Measurements from ENCODE around the gene APMAP. TPM values are rescaled to one million over a fixed set of nuclear protein-coding genes. Genes with fewer than 3 reads are reported as not detected.

The APMAP gene
- total RNA-seq, 2 donors from 2014 or later, result 38.4 to 44.0 TPM

DNA sequence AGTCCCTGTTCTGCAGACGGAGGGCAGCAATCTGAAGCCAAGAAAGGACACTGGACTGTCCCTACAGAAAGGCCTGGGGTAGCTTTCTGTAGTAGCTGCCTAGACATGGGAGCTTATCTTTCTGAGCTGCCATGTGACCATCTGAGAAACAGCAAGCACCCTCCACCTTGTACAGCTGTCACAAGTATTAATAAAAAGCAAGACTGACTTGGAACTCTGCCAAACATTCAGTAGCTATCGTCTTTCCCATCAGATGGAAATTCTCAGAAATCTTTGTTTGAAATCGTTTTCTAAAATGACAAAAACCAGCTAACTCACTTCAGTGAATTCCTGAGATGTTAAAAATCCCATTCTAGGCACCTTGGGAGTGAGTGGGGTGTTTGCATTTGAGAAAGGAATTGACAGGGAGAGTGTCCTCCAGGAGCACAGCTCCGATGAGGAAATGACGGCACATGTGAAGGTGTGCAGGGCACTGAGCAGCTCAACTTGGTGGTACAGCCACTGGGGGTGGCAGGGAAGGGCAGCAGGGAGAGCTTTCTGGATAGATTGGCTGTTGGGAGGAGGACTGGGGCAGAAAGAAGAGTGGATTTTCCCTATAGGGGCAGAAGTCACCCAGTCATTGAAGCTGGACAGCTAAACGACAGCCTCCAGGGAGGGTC is 40.8 kb upstream of the APMAP start:
- H3K27me3 ChIP-seq (replicated peaks; ENCODE audit: insufficient read depth), result no peaks in the 10 kb centered on the region

DNA sequence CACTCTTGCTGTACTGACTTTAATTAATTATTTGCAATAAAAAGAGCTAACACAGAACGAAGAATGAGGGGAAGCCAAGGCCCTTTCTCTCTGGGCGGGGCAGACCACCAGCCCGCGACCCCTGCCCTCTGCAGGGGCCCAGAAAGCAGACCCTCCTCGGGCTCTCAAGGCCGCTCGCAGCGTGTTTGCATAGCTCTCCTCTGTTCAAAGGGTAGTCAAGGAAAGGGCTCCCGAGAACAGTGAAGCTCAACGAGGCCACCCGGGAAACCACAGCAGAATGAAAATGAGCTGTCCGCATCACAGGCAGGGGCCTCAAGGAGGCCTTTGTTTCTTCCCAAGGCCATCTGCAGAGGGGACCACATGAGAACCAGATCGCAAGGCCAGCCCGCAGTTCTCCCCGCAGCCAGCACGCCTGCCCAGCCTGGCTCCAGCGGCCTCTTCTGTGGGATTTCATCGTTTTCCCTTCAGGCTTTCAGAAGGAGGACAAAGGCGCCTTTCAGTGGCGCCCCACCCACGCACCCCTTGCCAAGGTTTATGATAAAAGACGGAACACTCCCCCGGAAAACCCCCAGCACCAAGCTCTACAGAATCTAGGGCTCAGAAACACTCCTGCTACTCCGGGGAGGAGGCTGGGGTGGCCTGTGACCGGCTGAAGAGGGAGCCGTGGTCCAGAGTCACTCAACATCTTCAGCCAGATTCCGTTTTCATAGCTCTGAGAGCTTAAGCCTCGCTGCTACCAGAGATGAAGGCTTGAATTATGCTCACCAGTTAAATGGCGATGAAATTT is 40.1 kb upstream of the APMAP start:
- Histone ChIP-seq H3K36me3 (no peaks in the 10 kb centered on the region), H3K4me1 (ENCODE audit: control insufficient read depth in 1 of 2, low read depth in 2 of 2) (peaks cover 29 to 41% of the 10 kb centered on the region in 2 donors), H3K27ac (no peak overlapping the region), H3K27me3 (replicated peaks; ENCODE audit: insufficient read depth) (no peaks in the 10 kb centered on the region), H3K9me3 (no peaks in the 10 kb centered on the region), H3K4me3 (no peak overlapping the region)
- DNase-seq (ENCODE audit: low spot score) (no peak), ATAC-seq (ENCODE audit: insufficient number of reproducible peaks, low FRiP score, low read depth) (no peak)
- TF ChIP-seq, protein P1, sequence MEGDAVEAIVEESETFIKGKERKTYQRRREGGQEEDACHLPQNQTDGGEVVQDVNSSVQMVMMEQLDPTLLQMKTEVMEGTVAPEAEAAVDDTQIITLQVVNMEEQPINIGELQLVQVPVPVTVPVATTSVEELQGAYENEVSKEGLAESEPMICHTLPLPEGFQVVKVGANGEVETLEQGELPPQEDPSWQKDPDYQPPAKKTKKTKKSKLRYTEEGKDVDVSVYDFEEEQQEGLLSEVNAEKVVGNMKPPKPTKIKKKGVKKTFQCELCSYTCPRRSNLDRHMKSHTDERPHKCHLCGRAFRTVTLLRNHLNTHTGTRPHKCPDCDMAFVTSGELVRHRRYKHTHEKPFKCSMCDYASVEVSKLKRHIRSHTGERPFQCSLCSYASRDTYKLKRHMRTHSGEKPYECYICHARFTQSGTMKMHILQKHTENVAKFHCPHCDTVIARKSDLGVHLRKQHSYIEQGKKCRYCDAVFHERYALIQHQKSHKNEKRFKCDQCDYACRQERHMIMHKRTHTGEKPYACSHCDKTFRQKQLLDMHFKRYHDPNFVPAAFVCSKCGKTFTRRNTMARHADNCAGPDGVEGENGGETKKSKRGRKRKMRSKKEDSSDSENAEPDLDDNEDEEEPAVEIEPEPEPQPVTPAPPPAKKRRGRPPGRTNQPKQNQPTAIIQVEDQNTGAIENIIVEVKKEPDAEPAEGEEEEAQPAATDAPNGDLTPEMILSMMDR (IDR thresholded peaks at IDR 0.05), result no peak

More for the DNA sequence above, 40.8 kb upstream of the APMAP start:
- Histone ChIP-seq H3K27ac (no peak overlapping the region), H3K4me1 (ENCODE audit: control insufficient read depth in 1 of 2, low read depth in 2 of 2) (peaks cover 37 to 48% of the 10 kb centered on the region in 2 donors), H3K9me3 (no peaks in the 10 kb centered on the region), H3K4me3 (no peak overlapping the region), H3K36me3 (no peaks in the 10 kb centered on the region)
- DNase-seq (ENCODE audit: low spot score), result no peak
- TF ChIP-seq, protein P1 (IDR thresholded peaks at IDR 0.05), result no peak
- ATAC-seq (ENCODE audit: insufficient number of reproducible peaks, low FRiP score, low read depth), result no peak

DNA sequence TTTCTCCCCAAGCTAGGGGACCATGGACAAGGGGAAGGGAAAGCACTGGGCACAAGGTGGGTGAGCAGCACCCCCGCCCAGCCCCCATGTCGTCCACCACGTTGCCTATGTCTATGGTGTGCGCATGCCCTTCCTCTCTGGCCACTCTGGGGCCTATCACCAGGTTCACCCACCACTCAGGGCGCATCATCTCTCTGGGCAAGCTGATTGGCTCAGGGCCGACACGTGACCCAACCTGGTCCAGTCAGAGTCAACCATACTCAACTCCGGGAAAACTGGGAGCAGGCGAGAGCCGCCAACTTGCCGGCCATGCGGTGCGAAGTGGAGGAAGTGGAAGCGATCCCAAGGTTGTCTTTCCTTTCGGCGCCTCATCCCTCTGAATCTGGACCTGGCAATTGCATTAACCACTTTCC is 39.5 kb upstream of the APMAP start:
- TF ChIP-seq, protein P1 (IDR thresholded peaks at IDR 0.05), result no peak
- Histone ChIP-seq H3K4me3 (no peak overlapping the region), H3K27me3 (replicated peaks; ENCODE audit: insufficient read depth) (no peaks in the 10 kb centered on the region), H3K9me3 (no peaks in the 10 kb centered on the region), H3K4me1 (ENCODE audit: control insufficient read depth in 1 of 2, low read depth in 2 of 2) (peaks cover 23 to 35% of the 10 kb centered on the region in 2 donors), H3K36me3 (no peaks in the 10 kb centered on the region), H3K27ac (no peak overlapping the region)
- ATAC-seq (ENCODE audit: insufficient number of reproducible peaks, low FRiP score, low read depth) (no peak), DNase-seq (ENCODE audit: low spot score) (no peak)

DNA sequence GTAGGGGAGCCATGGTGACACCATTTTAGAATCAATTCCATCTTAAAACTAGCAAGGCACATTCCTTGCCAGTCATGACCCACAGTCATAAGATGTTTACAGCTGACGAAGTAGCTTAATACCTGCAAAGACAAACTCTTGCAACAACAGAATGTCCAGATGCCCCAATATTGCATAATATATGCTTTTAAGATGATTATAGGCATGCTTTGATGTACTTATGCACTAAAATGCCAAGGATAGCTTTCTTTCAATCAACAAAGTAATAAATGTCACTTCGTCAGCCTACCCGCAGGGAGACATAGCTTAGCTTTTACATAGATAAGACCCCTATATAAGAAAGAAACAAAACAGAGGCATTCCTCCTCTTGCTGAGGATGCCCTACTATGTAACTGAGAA is 38.7 kb upstream of the APMAP start:
- no peak for ATAC-seq (ENCODE audit: insufficient number of reproducible peaks, low FRiP score, low read depth)

More for the DNA sequence above, 38.7 kb upstream of the APMAP start:
- TF ChIP-seq, protein P1 (IDR thresholded peaks at IDR 0.05), result no peak
- no peak overlapping the region for H3K4me3 ChIP-seq
- no peak overlapping the region for H3K27ac ChIP-seq
- H3K4me1 ChIP-seq (ENCODE audit: control insufficient read depth in 1 of 2, low read depth in 2 of 2), result peaks cover 15 to 26% of the 10 kb centered on the region in 2 donors
- H3K27me3 ChIP-seq (replicated peaks; ENCODE audit: insufficient read depth), result no peaks in the 10 kb centered on the region
- DNase-seq (ENCODE audit: low spot score), result no peak
- H3K9me3 ChIP-seq, result no peaks in the 10 kb centered on the region
- H3K36me3 ChIP-seq, result no peaks in the 10 kb centered on the region
